Measurements from ENCODE around the gene MAPKAP1. TPM values are rescaled to one million over a fixed set of nuclear protein-coding genes. Genes with fewer than 3 reads are reported as not detected.

MAPKAP1 gene
- total and polyA plus RNA-seq, 2 experiments from 2014 or later = 68.4 to 98.5 TPM

DNA sequence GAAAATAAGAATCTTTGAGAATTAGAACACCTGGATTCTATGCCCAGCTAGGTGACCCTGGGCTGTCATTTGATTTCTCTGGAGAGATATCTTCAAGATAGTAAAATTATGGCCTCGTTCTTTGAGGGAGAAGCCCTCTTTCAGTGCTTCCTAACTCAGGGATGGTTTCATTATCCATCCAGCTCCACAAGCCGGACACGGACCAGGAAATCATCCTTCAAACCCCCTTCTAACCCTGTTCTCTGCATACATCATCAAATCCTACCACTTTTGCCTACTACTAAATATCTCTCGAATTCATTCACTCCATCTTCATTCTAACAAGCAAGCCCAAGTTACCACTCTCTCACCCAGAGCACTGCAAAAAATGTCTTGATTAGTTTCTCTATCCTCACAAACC is 57.2 kb downstream of the MAPKAP1 start:
- H3K9me2 ChIP-seq (ENCODE audit: insufficient read depth) = no peaks in the 10 kb centered on the region
- H3K4me2 ChIP-seq = no peak overlapping the region
- DNase-seq (ENCODE audit: low spot score) = no peak
- peaks cover 68% of the 10 kb centered on the region for H3K79me2 ChIP-seq (replicated peaks; ENCODE audit: insufficient read depth)
- peaks cover 86% of the 10 kb centered on the region for H3K4me1 Mint-ChIP-seq
- no peak overlapping the region for H2AFZ ChIP-seq
- no peaks in the 10 kb centered on the region for H3K27me3 ChIP-seq (ENCODE audit: insufficient read depth)
- 0 out of 2 replicates have a peak, but pooled peaks cover 2% of the 10 kb centered on the region for H3F3A ChIP-seq (replicated peaks; ENCODE audit: low read depth)
- peaks cover 77% of the 10 kb centered on the region for H3K4me1 ChIP-seq (ENCODE audit: insufficient read depth)
- H4K20me1 ChIP-seq (replicated peaks; ENCODE audit: insufficient read depth) = no peaks in the 10 kb centered on the region
- H3K36me3 Mint-ChIP-seq (ENCODE audit: low read depth) = no peaks in the 10 kb centered on the region
- H3K4me3 ChIP-seq = no peak overlapping the region
- TF ChIP-seq, protein P1, sequence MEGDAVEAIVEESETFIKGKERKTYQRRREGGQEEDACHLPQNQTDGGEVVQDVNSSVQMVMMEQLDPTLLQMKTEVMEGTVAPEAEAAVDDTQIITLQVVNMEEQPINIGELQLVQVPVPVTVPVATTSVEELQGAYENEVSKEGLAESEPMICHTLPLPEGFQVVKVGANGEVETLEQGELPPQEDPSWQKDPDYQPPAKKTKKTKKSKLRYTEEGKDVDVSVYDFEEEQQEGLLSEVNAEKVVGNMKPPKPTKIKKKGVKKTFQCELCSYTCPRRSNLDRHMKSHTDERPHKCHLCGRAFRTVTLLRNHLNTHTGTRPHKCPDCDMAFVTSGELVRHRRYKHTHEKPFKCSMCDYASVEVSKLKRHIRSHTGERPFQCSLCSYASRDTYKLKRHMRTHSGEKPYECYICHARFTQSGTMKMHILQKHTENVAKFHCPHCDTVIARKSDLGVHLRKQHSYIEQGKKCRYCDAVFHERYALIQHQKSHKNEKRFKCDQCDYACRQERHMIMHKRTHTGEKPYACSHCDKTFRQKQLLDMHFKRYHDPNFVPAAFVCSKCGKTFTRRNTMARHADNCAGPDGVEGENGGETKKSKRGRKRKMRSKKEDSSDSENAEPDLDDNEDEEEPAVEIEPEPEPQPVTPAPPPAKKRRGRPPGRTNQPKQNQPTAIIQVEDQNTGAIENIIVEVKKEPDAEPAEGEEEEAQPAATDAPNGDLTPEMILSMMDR (conservative IDR thresholded peaks at IDR 0.05; ENCODE audit: low read depth in 2 of 2) = no peak
- TF ChIP-seq ZNF331 (CRISPR knock-in tag; IDR thresholded peaks at IDR 0.05; ENCODE audit: low read depth) (no peak), ZNF114 (CRISPR knock-in tag; IDR thresholded peaks at IDR 0.05) (no peak), NANOG (IDR thresholded peaks at IDR 0.05; ENCODE audit: borderline replicate concordance) (no peak), EZH2phosphoT487 (IDR thresholded peaks at IDR 0.05; ENCODE audit: unreplicated experiment) (no peak), STAT1 (IDR thresholded peaks at IDR 0.05; ENCODE audit: unreplicated experiment) (no peak), JUNB (IDR thresholded peaks at IDR 0.05; ENCODE audit: unreplicated experiment) (no peak), ETS1 (IDR thresholded peaks at IDR 0.05) (no peak), CREB1 (CRISPR knock-in tag; IDR thresholded peaks at IDR 0.05; ENCODE audit: low read depth) (no peak), POLR2AphosphoS5 (IDR thresholded peaks at IDR 0.05; ENCODE audit: low read depth) (no peak)
- TF ChIP-seq, protein P2, sequence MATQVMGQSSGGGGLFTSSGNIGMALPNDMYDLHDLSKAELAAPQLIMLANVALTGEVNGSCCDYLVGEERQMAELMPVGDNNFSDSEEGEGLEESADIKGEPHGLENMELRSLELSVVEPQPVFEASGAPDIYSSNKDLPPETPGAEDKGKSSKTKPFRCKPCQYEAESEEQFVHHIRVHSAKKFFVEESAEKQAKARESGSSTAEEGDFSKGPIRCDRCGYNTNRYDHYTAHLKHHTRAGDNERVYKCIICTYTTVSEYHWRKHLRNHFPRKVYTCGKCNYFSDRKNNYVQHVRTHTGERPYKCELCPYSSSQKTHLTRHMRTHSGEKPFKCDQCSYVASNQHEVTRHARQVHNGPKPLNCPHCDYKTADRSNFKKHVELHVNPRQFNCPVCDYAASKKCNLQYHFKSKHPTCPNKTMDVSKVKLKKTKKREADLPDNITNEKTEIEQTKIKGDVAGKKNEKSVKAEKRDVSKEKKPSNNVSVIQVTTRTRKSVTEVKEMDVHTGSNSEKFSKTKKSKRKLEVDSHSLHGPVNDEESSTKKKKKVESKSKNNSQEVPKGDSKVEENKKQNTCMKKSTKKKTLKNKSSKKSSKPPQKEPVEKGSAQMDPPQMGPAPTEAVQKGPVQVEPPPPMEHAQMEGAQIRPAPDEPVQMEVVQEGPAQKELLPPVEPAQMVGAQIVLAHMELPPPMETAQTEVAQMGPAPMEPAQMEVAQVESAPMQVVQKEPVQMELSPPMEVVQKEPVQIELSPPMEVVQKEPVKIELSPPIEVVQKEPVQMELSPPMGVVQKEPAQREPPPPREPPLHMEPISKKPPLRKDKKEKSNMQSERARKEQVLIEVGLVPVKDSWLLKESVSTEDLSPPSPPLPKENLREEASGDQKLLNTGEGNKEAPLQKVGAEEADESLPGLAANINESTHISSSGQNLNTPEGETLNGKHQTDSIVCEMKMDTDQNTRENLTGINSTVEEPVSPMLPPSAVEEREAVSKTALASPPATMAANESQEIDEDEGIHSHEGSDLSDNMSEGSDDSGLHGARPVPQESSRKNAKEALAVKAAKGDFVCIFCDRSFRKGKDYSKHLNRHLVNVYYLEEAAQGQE (IDR thresholded peaks at IDR 0.05; ENCODE audit: unreplicated experiment) = no peak
- peak overlapping the region; percentile 8; the same call in 1 of the 2 replicates for H3K27ac ChIP-seq (ENCODE audit: low read depth)
- peak overlapping the region; percentile 19 for H3K27ac Mint-ChIP-seq
- no peaks in the 10 kb centered on the region for H3K36me3 ChIP-seq (ENCODE audit: insufficient read depth)
- H3K9me3 Mint-ChIP-seq = no peaks in the 10 kb centered on the region
- H3K27me3 Mint-ChIP-seq (ENCODE audit: insufficient read depth, low read depth, poor library complexity) = peaks cover 9% of the 10 kb centered on the region
- H3K4me3 Mint-ChIP-seq = no peak overlapping the region
- no peak for ATAC-seq

Measured in GM23338 (cell line).